GM12874 (cell line): ENCODE data around the gene ZBTB32.

Source experiments
- CTCF ChIP-seq: IDR thresholded peaks from 2 replicates; pipeline ENCODE4 v1.5.1; 2011; ENCODE audit warnings: low read depth, mild to moderate bottlenecking, control low read depth, low read length, moderate library complexity; ENCODE audit not compliant: insufficient read depth

ZBTB32 gene

GRCh38 chr19:35723671-35724070, 19.3 kb downstream of the ZBTB32 start:
- no peak for TF ChIP-seq CTCF

GRCh38 chr19:35724560-35724959, 20.2 kb downstream of the ZBTB32 start:
- TF ChIP-seq CTCF: no peak

GRCh38 chr19:35725216-35725861, 21.0 kb downstream of the ZBTB32 start:
- no peak for TF ChIP-seq CTCF

GRCh38 chr19:35727053-35727955, 22.9 kb downstream of the ZBTB32 start:
- TF ChIP-seq CTCF: no peak

GRCh38 chr19:35727956-35728706, 23.8 kb downstream of the ZBTB32 start:
- no peak for TF ChIP-seq CTCF

GRCh38 chr19:35729021-35729420, 24.7 kb downstream of the ZBTB32 start:
- no peak for TF ChIP-seq CTCF

- TF ChIP-seq CTCF: no peak
These were observed 25.4 kb downstream of the ZBTB32 start for GRCh38 chr19:35729763-35730162.
